ENCODE measurements around the gene AGBL1.
"Not testable (repeated sequence)": the region's sequence is repeated elsewhere in the genome, so short reads cannot be mapped to it uniquely, and the experiment has no call there.

Gene AGBL1

DNA sequence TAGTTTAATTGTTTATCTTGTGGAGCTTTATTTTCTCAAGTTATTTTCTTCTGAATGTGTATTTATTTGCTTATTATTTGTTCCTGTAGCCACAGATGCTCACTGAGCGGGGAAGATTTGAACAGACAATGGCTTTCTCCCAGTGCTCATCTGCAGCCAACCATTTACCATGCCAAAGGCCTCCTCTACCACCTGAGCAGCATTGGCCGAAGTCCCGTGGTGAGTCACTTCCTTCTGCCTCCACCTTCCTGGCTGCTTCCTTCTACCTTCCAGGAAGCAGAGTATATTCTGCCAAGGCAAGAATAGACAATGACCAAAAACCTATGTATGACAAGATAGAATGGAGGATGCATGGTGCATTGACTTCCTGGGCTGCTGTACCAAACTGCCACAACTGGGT lies 443.1 kb downstream of the AGBL1 start:
- no peak for DNase-seq (ENCODE audit: low spot score)

DNA sequence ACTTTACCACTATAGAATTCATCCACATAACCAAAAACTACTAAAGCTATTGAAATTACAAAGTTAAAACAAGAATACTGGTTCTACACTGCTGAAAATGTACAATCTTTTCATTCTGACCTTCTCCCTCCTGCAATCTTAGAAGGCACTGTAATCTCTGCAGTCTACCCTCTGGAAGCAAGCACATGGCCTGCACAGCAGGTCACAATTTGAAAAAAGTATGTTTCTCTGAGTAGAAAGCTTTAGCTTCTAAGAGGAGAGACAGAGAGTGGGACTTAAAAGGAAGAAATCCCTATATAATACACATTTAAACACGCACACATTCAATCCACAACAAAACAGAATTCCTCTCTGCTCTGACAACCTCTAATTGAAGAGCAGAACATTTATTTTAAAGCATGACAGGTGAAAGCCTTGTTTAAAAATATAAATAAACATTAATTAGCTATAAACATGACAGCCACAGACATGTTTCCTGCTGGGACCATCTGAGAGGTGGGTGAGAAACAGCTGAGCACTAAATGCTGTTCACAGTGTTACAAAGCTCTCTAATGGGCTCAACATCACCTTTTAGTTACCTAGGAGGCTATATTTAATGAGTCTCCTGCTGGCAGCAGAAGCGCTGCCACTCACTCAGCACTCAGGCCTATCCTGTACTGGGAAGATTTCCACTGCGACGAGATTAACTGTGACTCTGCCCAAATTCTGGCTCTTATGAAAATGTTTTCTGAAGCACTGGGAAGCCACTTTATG lies 447.4 kb downstream of the AGBL1 start:
- DNase-seq (ENCODE audit: low spot score): no peak

DNA sequence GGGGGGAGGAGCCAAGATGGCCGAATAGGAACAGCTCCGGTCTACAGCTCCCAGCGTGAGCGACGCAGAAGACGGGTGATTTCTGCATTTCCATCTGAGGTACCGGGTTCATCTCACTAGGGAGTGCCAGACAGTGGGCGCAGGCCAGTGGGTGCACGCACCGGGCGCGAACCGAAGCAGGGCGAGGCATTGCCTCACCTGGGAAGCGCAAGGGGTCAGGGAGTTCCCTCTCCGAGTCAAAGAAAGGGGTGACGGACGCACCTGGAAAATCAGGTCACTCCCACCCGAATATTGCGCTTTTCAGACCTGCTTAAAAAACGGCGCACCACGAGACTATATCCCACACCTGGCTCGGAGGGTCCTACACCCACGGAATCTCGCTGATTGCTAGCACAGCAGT lies 448.4 kb downstream of the AGBL1 start:
- not testable (repeated sequence) for DNase-seq (ENCODE audit: low spot score)

DNA sequence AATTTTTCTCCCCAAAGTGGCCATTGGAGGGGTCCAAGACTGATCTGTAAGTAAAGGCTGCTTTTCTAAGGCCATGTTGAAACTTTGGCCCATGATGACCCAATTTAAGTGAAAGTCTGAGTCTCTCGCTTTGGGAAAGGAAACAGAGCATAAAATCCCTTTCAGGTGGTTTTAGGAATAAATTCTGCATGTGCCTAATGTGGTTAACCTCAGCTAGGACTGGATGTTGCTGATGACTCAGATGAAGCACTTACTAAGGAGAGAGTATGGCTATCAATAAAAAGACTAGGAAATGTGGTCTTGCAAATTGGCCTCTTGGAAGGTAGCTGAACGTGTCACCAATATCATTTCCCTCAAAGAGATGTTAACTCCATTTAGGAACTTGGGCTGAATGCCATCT lies 458.5 kb downstream of the AGBL1 start:
- DNase-seq (ENCODE audit: low spot score): no peak

DNA sequence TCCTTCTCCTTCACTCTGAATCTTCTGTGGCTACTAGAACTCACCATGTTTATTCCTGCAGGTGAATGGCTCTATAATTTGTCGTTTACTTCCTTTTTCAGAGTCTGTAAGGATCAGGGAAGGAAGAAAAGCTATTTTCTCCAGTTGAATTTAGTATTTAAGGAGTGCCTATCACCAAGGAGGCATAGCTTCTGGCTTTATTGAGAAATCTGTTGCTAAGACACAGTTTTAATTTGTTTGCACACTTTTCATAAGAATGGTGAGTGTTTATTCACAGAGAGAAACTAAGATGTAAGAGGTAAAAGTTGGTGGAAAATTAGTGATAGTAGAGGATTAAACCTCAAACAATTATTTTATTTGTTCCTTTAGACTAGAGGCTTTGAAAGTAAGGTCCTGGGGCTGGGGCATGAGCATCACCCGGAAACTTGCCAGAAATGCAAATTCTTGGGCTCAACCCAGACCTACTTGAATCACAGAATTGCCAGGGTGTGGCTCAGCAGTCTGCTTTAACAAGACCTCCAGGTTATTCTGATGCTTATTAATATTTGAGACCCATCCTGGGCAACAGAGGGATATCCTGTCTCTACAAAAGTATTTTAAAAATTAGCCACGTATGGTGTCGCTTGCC lies 461.3 kb downstream of the AGBL1 start:
- DNase-seq (ENCODE audit: low spot score): no peak

DNA sequence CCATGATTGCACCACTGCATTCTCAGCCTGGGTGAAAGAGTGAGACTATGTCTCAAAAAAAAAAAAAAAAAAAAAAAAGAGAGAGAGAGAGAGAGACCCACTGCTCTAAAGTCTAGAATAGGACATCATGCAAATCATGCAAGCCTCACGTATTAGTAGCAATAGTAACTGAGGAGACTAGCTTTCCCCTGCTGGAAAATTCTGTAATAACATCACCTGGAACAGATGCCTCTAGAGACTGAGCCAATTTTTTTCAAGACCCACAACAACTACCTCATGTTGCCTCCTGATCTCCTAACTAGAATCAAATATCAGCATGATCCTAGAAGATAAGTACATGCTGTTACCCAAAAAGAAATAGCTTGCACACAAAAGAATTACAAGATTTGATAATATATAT lies 461.9 kb downstream of the AGBL1 start:
- DNase-seq (ENCODE audit: low spot score): no peak

DNA sequence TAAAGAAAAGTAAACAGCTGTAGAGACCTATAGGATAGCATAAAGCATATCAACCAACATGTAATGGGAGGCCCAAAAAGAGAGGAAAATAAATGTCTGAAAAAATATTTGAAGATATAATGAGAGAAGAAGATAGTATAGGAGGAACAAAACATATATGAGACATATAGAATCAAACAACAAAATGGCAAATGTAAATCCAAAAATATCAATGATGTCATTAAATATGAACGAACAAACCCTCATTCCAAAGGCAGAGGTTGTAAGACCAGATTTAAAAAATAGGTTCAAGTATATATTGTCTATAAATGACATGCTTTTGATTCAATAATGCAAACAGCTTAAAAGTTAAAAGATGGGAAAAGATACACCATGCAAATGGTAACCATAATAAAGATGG lies 470.4 kb downstream of the AGBL1 start:
- DNase-seq (ENCODE audit: low spot score): no peak

DNA sequence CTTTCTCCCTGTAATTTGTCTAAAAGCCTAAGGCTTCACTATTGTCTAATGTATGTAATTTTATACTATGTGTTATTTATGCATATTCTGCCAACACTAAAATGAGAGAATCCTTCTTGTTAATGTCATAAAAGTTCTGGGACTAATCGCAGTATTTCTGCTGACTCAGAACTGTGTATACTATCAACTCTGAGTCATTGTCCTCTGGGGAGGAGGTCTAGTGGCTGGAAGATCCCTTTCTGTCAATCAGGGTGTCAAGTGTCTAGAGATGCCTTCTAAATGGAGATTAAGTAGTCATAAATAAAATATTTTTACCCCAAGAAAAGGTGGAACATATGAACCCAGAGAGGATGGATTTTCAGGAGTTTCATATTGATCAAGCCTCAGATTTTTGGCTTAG lies 473.4 kb downstream of the AGBL1 start:
- DNase-seq (ENCODE audit: low spot score): no peak

DNA sequence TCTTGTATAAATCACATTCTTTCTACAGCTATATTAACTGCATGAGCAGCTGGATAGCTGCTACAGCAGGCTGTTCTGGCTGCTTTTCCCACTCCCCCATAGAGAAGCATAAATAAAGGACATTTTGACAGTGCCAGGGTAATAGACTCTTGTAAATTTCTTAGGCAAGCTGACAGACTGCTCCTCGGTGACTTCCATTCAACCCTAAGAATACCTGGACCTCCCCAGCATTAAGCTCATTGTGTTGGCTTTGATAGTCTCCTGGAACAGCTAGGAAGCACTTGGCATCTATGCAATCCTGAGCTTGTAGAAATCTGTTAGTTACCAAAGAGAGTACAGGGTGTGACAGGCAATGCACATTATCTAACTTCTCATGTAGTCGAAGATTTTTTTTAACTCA lies 475.4 kb downstream of the AGBL1 start:
- no peak for DNase-seq (ENCODE audit: low spot score)

DNA sequence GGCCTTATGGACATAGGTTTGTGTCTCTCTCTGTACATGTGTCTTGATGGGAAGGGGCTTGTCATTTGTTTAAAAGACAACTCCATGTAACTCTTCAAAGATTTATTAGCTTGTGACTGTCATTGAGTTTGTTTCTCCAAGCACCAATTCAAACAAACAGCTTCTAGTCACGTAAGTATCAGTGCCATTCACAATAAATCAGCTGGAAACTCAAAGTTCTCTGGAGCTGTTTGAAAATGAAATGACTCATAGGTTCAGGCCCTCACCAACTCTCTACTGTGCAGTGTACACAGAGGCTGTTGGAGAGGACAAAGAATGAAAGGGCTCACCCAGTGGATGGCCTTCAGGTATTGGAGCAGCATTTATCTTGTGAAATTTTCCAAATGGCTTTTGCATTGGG lies 476.3 kb downstream of the AGBL1 start:
- DNase-seq (ENCODE audit: low spot score): no peak

DNA sequence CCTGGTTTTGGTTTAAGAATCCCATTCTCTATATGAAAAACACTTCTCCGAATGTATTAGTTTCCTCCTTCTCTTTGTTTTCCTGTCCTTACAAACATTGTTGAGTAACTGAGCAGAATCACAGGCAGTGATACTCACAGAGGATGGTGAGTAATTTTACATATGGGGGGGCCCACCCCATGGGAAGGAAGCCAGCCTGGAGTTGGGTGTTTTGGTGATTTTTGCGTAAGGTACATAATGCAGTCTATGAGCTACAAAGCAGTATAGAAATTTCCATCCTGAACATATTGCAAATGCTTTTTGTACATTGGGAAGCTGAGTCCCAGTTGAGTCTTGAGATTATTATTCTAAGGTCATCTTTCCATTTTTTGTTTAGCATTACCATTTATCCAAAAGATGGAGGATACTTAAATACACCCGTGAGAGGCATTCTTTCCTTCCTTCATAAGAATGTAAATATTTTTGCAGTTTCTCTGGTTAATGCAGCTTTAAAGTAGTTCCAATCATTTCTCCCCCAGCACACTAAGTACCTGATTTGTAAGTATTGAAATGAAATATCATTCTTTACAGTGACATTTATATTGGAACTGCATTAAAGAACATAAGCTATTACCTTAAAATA lies 476.8 kb downstream of the AGBL1 start:
- DNase-seq (ENCODE audit: low spot score): no peak

DNA sequence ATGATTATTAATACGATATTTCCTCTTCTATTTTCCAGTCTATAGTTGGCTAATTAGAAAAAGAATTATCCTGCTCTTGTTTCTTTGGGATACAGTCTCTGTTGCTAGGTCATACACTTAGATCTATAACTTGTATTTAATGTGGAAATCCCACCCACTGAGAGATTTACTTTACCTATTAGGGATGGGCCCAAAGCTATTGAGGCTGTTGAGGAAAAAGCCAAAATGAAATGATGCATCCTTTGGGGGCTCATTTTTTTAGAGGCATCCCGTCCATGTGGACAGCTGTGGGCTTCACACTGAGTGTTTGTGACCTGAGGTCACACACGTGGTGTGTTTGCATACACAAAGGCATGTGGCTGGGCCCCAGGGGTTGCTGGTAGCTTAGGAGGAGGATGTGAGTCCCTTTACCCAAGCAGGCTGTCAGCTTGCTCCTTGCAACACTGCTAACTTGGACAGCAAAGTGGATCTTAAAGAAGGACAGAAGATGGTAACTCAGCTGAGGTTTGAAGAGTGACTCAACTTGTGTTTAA lies 477.4 kb downstream of the AGBL1 start:
- DNase-seq (ENCODE audit: low spot score): no peak

DNA sequence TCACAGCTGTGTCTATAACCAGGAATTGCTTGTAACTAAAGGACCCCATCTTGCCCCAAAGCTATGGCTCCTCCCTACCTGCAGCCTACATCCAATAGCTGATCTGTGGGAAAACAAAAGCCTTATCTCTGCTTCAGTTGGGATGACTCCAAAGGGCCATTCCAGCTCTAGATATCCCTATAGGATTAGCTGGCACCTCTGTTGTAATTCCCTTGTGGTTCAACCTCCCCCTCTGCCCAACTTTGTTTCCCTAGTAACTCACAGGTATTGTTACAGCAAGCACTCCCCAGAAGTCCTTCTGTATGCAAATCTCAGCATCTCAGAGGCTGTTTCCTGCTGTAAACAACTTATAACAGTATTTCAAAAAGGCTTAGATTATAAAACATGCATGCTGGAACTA lies 478.6 kb downstream of the AGBL1 start:
- no peak for DNase-seq (ENCODE audit: low spot score)

DNA sequence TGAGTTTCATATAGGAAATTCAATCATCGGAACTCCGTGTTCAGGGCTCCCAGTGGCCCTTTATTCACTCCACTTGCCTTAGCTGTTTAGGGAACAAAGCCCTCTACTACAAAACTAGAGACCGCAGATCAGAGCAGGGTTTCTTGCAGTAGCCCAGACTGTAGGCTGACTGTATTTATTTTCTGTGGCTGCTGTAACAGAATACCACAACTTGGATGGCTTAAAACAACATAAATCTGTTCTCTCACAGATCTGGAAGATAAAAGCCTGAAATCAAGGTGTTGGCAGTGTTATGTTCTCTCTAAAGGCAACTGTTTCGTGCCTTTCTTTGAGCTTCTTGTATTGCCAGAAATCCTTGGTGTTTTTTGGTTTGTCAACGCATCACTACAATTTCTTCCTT lies 479.0 kb downstream of the AGBL1 start:
- no peak for DNase-seq (ENCODE audit: low spot score)

DNA sequence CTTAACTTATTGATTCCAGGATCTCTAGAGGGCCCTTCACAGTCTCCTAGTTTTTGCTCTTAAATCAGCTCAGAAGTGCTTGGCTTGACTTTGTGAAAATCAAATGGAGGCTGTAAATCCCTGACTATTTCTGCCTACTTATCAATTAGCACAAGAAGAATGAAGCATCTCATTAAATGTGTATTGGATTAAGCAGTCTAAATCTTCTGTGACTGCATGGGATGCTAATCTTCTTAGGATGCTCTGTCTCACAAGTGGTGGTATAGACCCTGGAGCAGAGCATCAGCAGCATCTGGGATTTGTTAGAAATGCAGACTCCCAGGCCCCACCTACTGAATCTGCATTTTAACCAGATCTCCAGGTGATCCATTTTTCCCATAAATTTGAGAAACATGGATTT lies 488.7 kb downstream of the AGBL1 start:
- no peak for DNase-seq (ENCODE audit: low spot score)

DNA sequence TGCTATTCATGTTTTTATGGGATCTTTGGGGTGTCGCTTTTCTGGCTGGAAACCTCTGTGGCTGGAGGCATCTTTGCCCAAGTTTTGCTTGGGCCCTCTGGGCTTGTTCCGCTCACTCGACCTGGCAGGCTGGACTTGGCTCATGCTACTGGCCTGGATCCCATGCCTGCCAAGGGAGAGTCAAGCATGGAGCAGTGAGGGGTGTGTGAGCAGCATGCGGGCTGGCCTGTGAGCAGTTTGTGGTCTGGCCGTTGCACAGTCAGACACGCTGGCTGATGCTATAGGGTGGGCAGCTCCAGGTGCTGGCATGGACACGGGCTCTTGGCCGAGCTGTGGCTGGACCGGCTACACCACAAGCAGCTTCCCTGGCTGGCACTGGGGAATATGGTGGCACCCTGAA lies 491.1 kb downstream of the AGBL1 start:
- DNase-seq (ENCODE audit: low spot score): no peak

DNA sequence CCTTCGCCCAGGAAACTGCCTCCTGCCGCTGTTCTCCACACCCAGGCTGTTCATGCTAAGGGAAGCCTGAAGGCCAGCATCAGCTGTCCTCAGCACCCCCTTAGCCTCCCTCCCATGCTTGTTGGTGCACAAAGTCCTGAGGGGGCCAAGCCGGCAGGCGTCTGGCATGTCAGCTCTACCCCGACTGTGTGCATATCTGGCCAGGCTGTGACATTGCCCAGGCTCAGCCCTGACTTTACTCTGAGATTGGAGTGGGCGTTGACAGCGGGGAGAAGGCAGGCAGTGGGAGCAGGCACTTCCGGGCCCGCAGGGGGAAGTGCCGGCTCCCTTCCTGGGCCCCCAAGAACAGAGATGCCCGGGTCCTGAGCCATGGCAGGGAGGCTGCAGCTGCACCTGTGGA lies 492.2 kb downstream of the AGBL1 start:
- no peak for DNase-seq (ENCODE audit: low spot score)

DNA sequence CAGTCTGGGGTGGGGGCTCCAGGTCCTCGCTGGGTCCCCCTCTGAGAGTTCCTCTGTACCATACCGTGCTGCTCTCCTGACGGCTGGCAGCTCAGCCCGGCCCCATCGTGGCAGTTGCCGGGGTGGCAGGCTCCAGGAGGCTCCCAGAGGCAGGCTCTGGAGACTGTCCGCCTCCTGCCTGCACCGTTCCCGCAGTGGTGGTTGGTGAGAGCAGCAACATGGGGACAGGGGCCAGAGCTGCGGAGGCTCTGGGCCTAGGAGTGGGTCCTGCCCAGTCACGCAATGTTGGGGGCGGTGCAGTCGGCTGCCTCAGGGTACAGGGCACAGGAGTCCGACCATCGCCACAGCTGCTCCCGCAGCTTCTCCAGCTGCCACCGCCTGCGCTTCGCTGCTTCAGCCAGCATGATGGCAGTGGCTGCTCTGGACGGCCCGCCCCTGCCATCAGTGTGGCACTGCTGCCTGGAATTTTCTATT lies 492.7 kb downstream of the AGBL1 start:
- DNase-seq (ENCODE audit: low spot score): no peak

DNA sequence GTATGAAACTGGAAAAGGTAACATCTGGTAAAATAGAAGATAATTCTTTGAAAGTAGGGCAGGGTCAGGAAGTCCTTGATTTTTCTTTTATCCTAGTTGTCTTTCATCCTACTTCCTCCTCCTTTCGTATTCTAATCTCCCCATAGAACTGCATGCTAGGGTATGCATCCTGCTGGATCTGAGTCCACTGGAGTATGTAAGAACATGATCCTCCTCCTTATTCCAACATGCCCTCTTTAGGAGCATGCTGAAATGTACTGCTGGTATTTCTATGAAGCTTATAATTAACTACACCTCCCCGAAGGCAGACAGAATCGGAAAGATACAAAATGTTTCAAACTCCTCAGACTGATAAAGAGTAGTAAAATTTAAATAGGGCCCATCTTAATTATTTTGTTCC lies 493.8 kb downstream of the AGBL1 start:
- no peak for DNase-seq (ENCODE audit: low spot score)

DNA sequence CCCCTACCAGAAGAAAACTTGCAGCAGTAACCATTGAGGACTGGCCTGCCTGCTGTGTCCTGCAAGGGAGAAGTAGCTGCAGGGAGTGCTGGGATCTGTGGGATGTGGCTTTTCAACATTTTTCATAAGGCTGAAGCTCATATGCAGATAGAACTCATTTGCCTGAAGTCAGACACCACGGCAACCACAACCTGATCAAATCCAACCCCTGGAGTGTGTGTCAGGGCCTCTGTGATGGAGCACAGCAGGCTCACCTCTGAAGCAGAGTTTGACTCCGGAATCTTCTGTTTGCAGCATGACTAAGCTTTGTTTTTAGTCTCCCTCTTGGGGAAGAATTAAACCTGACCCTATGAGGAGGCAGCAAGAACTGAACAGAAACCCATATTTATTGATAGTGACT lies 508.7 kb downstream of the AGBL1 start:
- no peak for DNase-seq (ENCODE audit: low spot score)

DNA sequence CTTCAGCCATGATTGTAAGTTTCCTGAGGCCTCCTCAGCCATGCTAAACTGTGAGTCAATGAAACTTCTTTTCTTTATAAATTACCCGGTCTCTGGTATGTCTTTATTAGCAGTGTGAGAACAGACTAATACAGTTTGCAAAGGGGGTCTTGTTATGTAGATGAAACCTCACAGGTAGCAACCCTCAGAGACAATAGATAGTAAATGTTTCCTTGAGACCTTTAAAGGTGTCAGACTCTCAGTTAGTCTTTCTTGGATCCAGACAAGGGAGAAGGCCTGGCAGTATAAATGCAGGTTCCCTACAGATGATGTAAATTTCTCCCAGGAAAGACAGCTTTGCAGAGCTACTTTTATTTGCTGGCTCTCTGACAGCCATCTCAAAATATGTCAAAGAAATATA lies 510.8 kb downstream of the AGBL1 start:
- no peak for DNase-seq (ENCODE audit: low spot score)

DNA sequence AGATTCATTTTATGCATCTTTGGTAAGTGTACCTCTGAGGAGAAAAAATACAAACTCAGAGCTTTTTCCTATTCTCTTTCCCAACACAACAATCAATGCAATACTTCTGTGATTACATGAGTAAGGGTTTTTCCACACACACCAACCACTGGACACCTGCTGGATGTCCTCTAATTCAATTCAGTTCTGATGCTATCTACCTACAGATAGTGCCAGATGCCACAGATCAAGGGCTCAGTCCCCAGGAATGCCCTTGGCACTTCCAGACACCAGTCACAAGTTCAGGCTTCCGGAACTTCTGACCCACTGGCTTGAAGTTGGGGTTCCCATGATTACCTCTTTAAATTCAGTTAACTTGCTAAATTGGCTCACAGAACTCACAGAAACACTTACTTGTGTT lies 511.5 kb downstream of the AGBL1 start:
- no peak for DNase-seq (ENCODE audit: low spot score)

DNA sequence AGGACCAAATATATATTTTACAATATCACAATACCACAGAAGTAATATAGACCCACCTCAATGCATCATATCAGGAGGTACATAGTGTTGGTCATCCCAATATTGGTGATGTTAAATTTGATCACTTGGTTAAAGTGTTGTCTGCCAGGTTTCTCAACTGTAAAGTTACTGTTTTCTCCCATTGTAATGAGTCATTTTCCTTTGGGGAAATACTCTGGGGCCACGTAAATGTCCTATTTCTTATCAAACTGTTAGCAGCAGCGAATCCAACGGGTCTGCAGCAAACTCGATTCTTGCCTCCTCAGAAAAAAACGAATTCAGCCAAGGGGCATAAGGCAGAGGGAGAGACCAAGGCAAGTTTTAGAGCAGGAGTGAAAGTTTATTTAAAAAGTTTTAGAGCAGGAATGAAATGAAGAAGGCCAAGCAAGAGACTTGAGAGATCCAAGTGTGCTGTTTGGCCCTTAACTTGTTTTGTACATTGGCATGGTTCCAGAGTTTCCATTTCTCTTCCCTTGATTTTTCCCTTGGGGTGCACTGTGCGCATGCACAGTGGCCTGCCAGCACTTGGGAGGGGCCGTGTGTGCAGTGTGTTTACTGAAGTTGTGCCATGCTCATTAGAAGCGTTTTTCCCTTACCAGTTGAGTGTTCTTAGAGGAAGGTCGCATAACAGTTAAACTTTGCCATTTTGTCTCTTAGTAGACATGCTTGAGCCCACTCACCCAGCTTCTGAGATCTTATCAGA lies 512.5 kb downstream of the AGBL1 start:
- DNase-seq (ENCODE audit: low spot score): no peak
